ES-I3 (cell line): Measurements from ENCODE around the gene NRF1.

ENCODE experiments used
- H3K36me3 ChIP-seq: 2 replicates; pipeline ENCODE4 v1.6.1; 2013; ENCODE audit warnings: mild to moderate bottlenecking, low read length, control low read depth, moderate library complexity; ENCODE audit not compliant: insufficient read depth
- H3K4me1 ChIP-seq: 2 replicates; pipeline ENCODE4 v1.6.1; 2013; ENCODE audit warnings: mild to moderate bottlenecking, control low read depth, low read length; ENCODE audit not compliant: insufficient read depth
- H3K9ac ChIP-seq: 2 replicates; pipeline ENCODE4 v1.6.1; 2013; ENCODE audit warnings: low read depth, mild to moderate bottlenecking, low read length, moderate library complexity
- H3K9me3 ChIP-seq: 2 replicates; pipeline ENCODE4 v1.6.1; 2013; ENCODE audit warnings: mild to moderate bottlenecking, low read length, moderate library complexity; ENCODE audit not compliant: control insufficient read depth, insufficient read depth

NRF1 gene

GRCh38 chr7:129796186-129796775, 184.8 kb downstream of the NRF1 start:
- H3K36me3 ChIP-seq, result no peaks in the 10 kb centered on the region

GRCh38 chr7:129797214-129797789, 185.8 kb downstream of the NRF1 start:
- Histone ChIP-seq H3K9ac (no peak overlapping the region), H3K9me3 (no peaks in the 10 kb centered on the region), H3K36me3 (no peaks in the 10 kb centered on the region), H3K4me1 (peaks cover 16% of the 10 kb centered on the region)

More at GRCh38 chr7:129796186-129796775, 184.8 kb downstream of the NRF1 start:
- Histone ChIP-seq H3K9me3 (no peaks in the 10 kb centered on the region), H3K4me1 (peaks cover 7% of the 10 kb centered on the region; the same call in 1 of the 2 replicates), H3K9ac (no peak overlapping the region)

GRCh38 chr7:129798616-129799349, 187.3 kb downstream of the NRF1 start:
- Histone ChIP-seq H3K36me3 (no peaks in the 10 kb centered on the region), H3K9me3 (no peaks in the 10 kb centered on the region), H3K4me1 (peaks cover 16% of the 10 kb centered on the region), H3K9ac (no peak overlapping the region)

GRCh38 chr7:129799350-129799955, 187.9 kb downstream of the NRF1 start:
- Histone ChIP-seq H3K4me1 (peaks cover 16% of the 10 kb centered on the region), H3K9ac (no peak overlapping the region), H3K36me3 (no peaks in the 10 kb centered on the region), H3K9me3 (no peaks in the 10 kb centered on the region)

- Histone ChIP-seq H3K9ac (no peak overlapping the region), H3K36me3 (no peaks in the 10 kb centered on the region), H3K4me1 (peaks cover 16% of the 10 kb centered on the region), H3K9me3 (no peaks in the 10 kb centered on the region)
Measured at GRCh38 chr7:129800901-129801300, 189.4 kb downstream of the NRF1 start.

- Histone ChIP-seq H3K9ac (no peak overlapping the region), H3K36me3 (no peaks in the 10 kb centered on the region), H3K4me1 (peaks cover 16% of the 10 kb centered on the region), H3K9me3 (no peaks in the 10 kb centered on the region)
Measured at GRCh38 chr7:129801882-129802281, 190.4 kb downstream of the NRF1 start.

- H3K4me1 ChIP-seq, result peaks cover 11% of the 10 kb centered on the region
- H3K36me3 ChIP-seq, result no peaks in the 10 kb centered on the region
- H3K9me3 ChIP-seq, result no peaks in the 10 kb centered on the region
- H3K9ac ChIP-seq, result no peak overlapping the region
Measured at GRCh38 chr7:129803546-129804081, 192.1 kb downstream of the NRF1 start.

- Histone ChIP-seq H3K36me3 (no peaks in the 10 kb centered on the region), H3K9ac (no peak overlapping the region), H3K4me1 (peaks cover 11% of the 10 kb centered on the region), H3K9me3 (no peaks in the 10 kb centered on the region)
Measured at GRCh38 chr7:129804111-129804889, 192.8 kb downstream of the NRF1 start.

- Histone ChIP-seq H3K9me3 (no peaks in the 10 kb centered on the region), H3K9ac (no peak overlapping the region), H3K36me3 (no peaks in the 10 kb centered on the region), H3K4me1 (peaks cover 11% of the 10 kb centered on the region)
Measured at GRCh38 chr7:129804890-129805719, 193.6 kb downstream of the NRF1 start.
